ENCODE measurements around the gene MAGED4.

GRCh38 chrX:52220936-52221335 lies 36.2 kb downstream of the MAGED4 start:
- TF ChIP-seq EP300 (IDR thresholded peaks at IDR 0.05) (no peak), CTCF (IDR thresholded peaks at IDR 0.05) (no peak), POLR2A (IDR thresholded peaks at IDR 0.05) (no peak)
